HEK293 (cell line): Measurements from ENCODE around the gene CTNNA2.

Experiments used
- CTCF ChIP-seq: fragments of 450-650 bp; formaldehyde crosslinking; IDR thresholded peaks from 2 replicates; pipeline ENCODE4 v1.5.1; 2016; ENCODE audit warnings: missing biosample characterization, missing genetic modification characterization
- HOXD13 ChIP-seq: sonication (generic); formaldehyde crosslinking; IDR thresholded peaks from 2 replicates; pipeline ENCODE4 v1.8.0; 2022; ENCODE audit warnings: missing genetic modification reagents, borderline replicate concordance
- PRDM1 ChIP-seq: fragments of 450-650 bp; formaldehyde crosslinking; IDR thresholded peaks from 2 replicates; pipeline ENCODE4; 2016; ENCODE audit warnings: missing biosample characterization, missing genetic modification characterization
- TCF7L2 ChIP-seq: IDR thresholded peaks from 2 replicates; pipeline ENCODE4 v1.6.1; 2011; ENCODE audit warnings: low read depth, mild to moderate bottlenecking, inconsistent platforms, low read length, moderate library complexity, borderline replicate concordance
- ZBTB17 ChIP-seq: fragments of 450-650 bp; formaldehyde crosslinking; IDR thresholded peaks from 2 replicates; pipeline ENCODE4 v1.5.1; 2016; ENCODE audit warnings: missing biosample characterization, missing genetic modification characterization
- ZFP3 ChIP-seq: fragments of 450-650 bp; formaldehyde crosslinking; IDR thresholded peaks from 2 replicates; pipeline ENCODE4 v1.5.1; 2016; ENCODE audit warnings: low read depth, missing biosample characterization, missing genetic modification characterization
- ZNF18 ChIP-seq: fragments of 450-650 bp; formaldehyde crosslinking; IDR thresholded peaks from 2 replicates; pipeline ENCODE4 v1.5.1; 2016; ENCODE audit warnings: missing biosample characterization, missing genetic modification characterization
- ZNF23 ChIP-seq: fragments of 450-650 bp; formaldehyde crosslinking; IDR thresholded peaks from 2 replicates; pipeline ENCODE4 v1.5.1; 2016; ENCODE audit warnings: missing biosample characterization, missing genetic modification characterization, borderline replicate concordance
- ZNF704 ChIP-seq: fragments of 450-650 bp; formaldehyde crosslinking; IDR thresholded peaks from 2 replicates; pipeline ENCODE4 v1.5.1; 2016; ENCODE audit warnings: missing biosample characterization, missing genetic modification characterization
- ZNF76 ChIP-seq: fragments of 450-650 bp; formaldehyde crosslinking; IDR thresholded peaks from 2 replicates; pipeline ENCODE4; 2016; ENCODE audit warnings: low read depth, missing biosample characterization, missing genetic modification characterization, borderline replicate concordance
- TF ChIP-seq, protein P1 (sequence below): fragments of 450-650 bp; formaldehyde crosslinking; IDR thresholded peaks from 2 replicates; pipeline ENCODE4 v1.5.1; 2016; ENCODE audit warnings: missing biosample characterization, missing genetic modification characterization

DNA sequence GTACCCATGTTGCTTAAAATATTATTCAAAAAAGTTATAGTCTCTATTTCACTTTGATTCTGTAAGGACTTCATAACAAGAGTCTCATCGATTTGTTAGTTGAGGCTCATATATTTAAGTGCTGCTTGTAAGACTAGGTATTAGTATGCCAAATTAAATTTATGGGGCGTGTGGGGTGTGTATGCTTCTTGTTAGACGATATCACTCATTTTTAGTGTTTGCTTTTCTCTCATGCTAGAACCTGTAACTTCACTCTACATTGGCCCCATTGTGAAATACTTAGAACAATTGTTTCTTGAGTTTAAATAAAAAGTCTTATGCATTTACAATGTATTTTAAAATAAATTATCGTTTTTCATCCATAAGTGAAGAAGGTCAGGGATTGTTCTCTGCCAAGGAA lies 63.6 kb downstream of the CTNNA2 start:
- no peak for TF ChIP-seq ZNF23
- no peak for TF ChIP-seq ZNF704
- no peak for TF ChIP-seq CTCF (tag by site-specific recombination)
- TF ChIP-seq ZBTB17 (tag by site-specific recombination), result no peak
- TF ChIP-seq ZNF76 (tag by site-specific recombination), result no peak
- TF ChIP-seq ZFP3 (tag by site-specific recombination), result no peak
- no peak for TF ChIP-seq HOXD13 (CRISPR knock-in tag)
- no peak for TF ChIP-seq ZNF18 (tag by site-specific recombination)
- TF ChIP-seq PRDM1 (tag by site-specific recombination), result no peak
- no peak for TF ChIP-seq TCF7L2
- TF ChIP-seq, protein P1, sequence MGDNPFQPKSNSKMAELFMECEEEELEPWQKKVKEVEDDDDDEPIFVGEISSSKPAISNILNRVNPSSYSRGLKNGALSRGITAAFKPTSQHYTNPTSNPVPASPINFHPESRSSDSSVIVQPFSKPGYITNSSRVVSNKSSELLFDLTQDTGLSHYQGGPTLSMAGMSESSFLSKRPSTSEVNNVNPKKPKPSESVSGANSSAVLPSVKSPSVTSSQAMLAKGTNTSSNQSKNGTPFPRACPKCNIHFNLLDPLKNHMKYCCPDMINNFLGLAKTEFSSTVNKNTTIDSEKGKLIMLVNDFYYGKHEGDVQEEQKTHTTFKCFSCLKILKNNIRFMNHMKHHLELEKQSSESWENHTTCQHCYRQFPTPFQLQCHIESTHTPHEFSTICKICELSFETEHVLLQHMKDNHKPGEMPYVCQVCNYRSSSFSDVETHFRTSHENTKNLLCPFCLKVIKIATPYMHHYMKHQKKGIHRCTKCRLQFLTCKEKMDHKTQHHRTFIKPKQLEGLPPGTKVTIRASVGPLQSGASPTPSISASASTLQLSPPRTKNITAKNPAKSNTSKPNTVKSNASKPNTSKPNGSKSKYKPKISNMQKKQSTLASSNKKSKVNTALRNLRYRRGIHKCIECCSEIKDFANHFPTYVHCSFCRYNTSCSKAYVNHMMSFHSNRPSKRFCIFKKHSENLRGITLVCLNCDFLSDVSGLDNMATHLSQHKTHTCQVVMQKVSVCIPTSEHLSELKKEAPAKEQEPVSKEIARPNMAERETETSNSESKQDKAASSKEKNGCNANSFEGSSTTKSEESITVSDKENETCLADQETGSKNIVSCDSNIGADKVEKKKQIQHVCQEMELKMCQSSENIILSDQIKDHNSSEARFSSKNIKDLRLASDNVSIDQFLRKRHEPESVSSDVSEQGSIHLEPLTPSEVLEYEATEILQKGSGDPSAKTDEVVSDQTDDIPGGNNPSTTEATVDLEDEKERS (tag by site-specific recombination), result no peak
